Activated CD8-positive, alpha-beta T cell treated with anti-CD3 and anti-CD28 coated beads for 36 hours (primary cell): ENCODE data around the gene CLIC3. TPM values are rescaled to one million over a fixed set of nuclear protein-coding genes. Genes with fewer than 3 reads are reported as not detected.

Source experiments
- ATAC-seq: fragments of 200-7000 bp; cut with Tn5 transposase; one replicate; pipeline ENCODE4 v1.10.0; 2021; ENCODE audit warnings: mild to moderate bottlenecking, moderate library complexity
- CTCF ChIA-PET: fragments of 350-600 bp; sonication (Branson Sonifier 250); formaldehyde crosslinking; loops from one replicate; lab custom pipeline; 2021; ENCODE audit warnings: antibody characterized with exemption; lab: Charles Lee
- POLR2A ChIA-PET: fragments of 350-600 bp; sonication (Branson Sonifier 250); formaldehyde crosslinking; loops from one replicate; lab custom pipeline; 2021; ENCODE audit warnings: antibody characterized with exemption; lab: Charles Lee
- DNase-seq: peaks from one replicate; pipeline ENCODE4 v3.0.0-alpha.2; 2020
- H3K27ac Mint-ChIP-seq: one replicate; pipeline ENCODE4 v1.8.0; 2021; ENCODE audit warnings: mild to moderate bottlenecking, mixed read lengths
- H3K27me3 Mint-ChIP-seq: one replicate; pipeline ENCODE4 v1.8.0; 2021; ENCODE audit warnings: mixed read lengths
- H3K36me3 Mint-ChIP-seq: one replicate; pipeline ENCODE4 v1.8.0; 2021; ENCODE audit warnings: low read depth, mixed read lengths
- H3K4me1 Mint-ChIP-seq: one replicate; pipeline ENCODE4 v1.8.0; 2021; ENCODE audit warnings: low read depth, mixed read lengths
- H3K4me3 Mint-ChIP-seq: one replicate; pipeline ENCODE4 v1.8.0; 2021; ENCODE audit warnings: mild to moderate bottlenecking, moderate library complexity, mixed read lengths
- H3K9me3 Mint-ChIP-seq: one replicate; pipeline ENCODE4 v1.8.0; 2021; ENCODE audit warnings: mixed read lengths
- CTCF ChIP-seq: fragments of 200-600 bp; IDR thresholded peaks from one replicate; pipeline ENCODE4 v1.8.0; 2022; ENCODE audit warnings: antibody characterized with exemption, mild to moderate bottlenecking
- intact Hi-C: fragments of 100-400 bp; cut with micrococcal nuclease; formaldehyde crosslinking; loops from one replicate; pipeline ENCODE4 v1.10.0; 2022
- total RNA-seq, 2 experiments: library from RNA; stranded (reverse); gene quantifications; one replicate each; pipeline ENCODE4 v1.2.3, GENCODE V29; 2021

Gene CLIC3
- total RNA-seq, 2 experiments from 2014 or later = not detected

DNA sequence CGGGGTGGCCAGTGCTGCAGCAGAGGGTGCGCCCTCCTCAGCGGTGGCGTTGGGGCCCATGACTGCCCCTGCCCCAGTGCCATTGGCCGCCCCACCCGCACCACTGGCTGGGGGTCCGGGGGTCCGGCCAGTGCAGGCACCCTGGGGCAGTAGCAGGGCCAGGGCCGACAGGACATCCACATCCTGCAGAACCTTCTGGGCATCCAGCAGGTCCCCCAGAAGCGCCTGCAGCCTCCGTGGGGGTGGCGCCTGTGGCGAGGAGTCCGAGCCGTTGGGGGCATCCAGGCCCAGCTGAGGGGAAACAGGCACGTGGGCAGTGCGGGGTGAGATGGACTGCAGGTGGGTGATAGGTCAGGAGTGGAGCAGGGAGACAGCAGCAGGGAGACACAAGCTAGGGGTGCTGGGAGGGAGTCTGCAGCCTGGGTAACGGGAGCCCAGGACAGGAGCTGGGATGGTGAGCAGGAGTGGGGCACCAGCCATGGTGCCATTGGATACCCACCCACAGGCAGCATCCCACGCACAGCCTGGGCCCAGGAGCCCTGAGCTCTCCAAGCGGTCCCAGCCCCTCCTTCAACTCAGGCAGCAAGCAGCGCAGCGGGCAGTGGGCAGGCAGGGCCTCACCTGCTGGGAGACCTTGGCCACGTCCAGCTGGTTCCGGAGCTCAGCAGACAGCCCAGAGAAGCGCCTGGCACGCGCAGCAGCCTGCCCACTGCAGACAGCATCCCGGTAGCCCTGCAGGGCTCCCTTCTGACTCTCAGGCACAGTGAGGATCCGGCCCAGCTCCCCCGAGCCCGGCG lies 24.6 kb upstream of the CLIC3 start:
- Mint-ChIP-seq H3K9me3 (no peaks in the 10 kb centered on the region), H3K27ac (no peak overlapping the region), H3K4me3 (no peak overlapping the region), H3K36me3 (no peaks in the 10 kb centered on the region), H3K4me1 (no peaks in the 10 kb centered on the region), H3K27me3 (no peaks in the 10 kb centered on the region)
- CTCF ChIA-PET = interaction anchor here (1.1 to 2.4 kb wide), 2 partner anchors 8 to 14 kb away, joined by 3 to 17 read pairs; no protein-coding TSS in a partner anchor
- POLR2A ChIA-PET = interaction anchor here (1.2 kb wide), 1 partner anchor 220 kb away, joined by 4 read pairs; the partner anchor contains the start of gene TUBB4B
- DNase-seq (no peak), ATAC-seq (no peak)
- TF ChIP-seq CTCF = no peak
- intact Hi-C loops = no loop called here

DNA sequence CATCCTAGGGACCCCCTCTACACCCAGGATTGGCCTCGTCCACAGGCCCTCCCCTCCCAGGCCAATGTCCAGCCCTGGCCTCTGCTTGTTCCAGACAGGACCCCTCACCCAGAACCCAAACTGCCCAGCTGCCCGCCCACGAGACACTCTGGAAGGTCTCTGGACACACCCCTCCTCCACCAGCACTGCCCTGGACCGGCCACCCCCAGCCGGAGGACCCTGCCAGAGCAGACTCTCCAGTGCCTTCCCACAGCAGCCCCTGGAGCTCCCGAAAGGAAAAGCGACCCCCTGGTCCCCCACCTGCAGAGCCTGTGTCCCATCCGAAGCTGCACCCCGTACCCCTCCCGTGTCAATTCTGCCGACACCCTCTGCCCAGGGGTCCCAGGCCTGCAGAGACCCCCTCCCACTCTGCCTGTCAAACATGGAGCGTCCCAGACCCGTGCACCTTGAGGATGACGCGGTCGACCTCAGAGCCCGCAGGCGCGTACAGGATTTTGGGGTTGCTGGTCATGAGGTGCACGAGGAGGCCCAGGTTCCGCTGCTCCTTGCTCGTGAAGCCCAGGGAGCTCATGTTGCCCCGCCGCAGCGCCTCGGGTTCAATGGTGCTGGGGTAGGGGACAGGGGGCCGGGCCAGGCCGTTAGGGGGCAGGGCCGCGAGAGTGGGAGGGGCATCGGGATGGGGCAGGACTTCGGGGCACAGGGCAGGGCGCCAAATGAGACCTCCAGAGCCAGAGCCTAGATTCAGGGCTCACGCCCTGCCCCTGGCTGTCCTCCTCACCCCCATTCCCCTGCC lies 23.7 kb upstream of the CLIC3 start:
- no peak for TF ChIP-seq CTCF
- no peak for ATAC-seq
- H3K4me3 Mint-ChIP-seq = no peak overlapping the region
- no peaks in the 10 kb centered on the region for H3K9me3 Mint-ChIP-seq
- ChIA-PET CTCF (interaction anchor here (1.1 to 1.2 kb wide), 2 partner anchors 9 to 15 kb away, joined by 3 to 6 read pairs; no protein-coding TSS in a partner anchor), POLR2A (interaction anchor here (0.9 to 1.2 kb wide), 2 partner anchors 186 to 221 kb away, joined by 3 to 4 read pairs; partner anchors contain the start of gene TUBB4B)
- no peaks in the 10 kb centered on the region for H3K27me3 Mint-ChIP-seq
- no peaks in the 10 kb centered on the region for H3K36me3 Mint-ChIP-seq
- H3K4me1 Mint-ChIP-seq = no peaks in the 10 kb centered on the region
- DNase-seq = no peak
- no peak overlapping the region for H3K27ac Mint-ChIP-seq
- intact Hi-C loops = no loop called here

GRCh38 chr9:137018761-137019559 lies 22.6 kb upstream of the CLIC3 start:
- Mint-ChIP-seq H3K27ac (no peak overlapping the region), H3K36me3 (no peaks in the 10 kb centered on the region), H3K27me3 (no peaks in the 10 kb centered on the region), H3K4me3 (no peak overlapping the region), H3K9me3 (no peaks in the 10 kb centered on the region), H3K4me1 (no peaks in the 10 kb centered on the region)
- DNase-seq = no peak
- TF ChIP-seq CTCF = no peak
- no peak for ATAC-seq
- CTCF ChIA-PET = interaction anchor here (0.7 to 1.2 kb wide), 2 partner anchors 16 to 49 kb away, joined by 3 to 6 read pairs; no protein-coding TSS in a partner anchor
- intact Hi-C loops = no loop called here
- POLR2A ChIA-PET = interaction anchor here (1.1 kb wide), 1 partner anchor 26 kb away, joined by 3 read pairs; no protein-coding TSS in a partner anchor

DNA sequence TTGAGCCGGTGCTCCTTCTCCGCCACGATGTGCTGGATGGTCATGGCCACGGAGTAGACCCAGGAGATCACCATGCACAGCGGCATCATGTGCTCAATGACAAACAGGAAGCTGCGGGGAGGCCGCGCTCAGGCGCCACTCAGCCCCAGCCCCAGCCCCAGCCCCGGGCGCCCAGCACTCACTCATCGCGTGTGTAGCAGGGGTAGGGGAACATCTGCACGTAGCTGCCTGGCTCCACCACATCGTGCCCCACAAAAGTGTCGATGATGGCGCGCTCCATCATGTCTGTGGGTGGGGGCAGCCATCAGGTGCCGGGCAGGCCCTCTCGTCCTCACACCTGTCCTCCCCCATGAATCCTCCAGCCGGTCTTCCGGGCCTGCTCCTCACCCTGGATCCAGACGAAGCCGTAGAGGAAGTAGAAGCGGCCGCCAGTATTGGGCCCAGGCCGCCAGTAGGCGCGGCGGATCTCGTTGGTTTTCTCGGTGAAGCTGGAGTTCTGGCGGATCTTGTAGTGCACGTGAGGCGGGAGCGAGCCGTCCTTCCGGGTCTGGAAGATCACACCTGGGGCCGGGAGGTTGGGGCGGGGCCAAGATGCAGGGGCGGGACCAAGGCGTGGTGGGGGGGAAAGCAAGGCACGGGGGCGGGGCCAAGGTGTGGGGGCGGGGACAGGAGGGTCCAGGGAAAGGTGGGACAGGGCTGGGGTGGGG lies 21.6 kb upstream of the CLIC3 start:
- DNase-seq (no peak), ATAC-seq (no peak)
- intact Hi-C loops = no loop called here
- CTCF ChIA-PET = interaction anchor here (1.3 kb wide), 1 partner anchor 11 kb away, joined by 6 read pairs; no protein-coding TSS in a partner anchor
- no peak overlapping the region for H3K27ac Mint-ChIP-seq
- no peaks in the 10 kb centered on the region for H3K27me3 Mint-ChIP-seq
- H3K36me3 Mint-ChIP-seq = no peaks in the 10 kb centered on the region
- POLR2A ChIA-PET = interaction anchor here (0.7 to 1.1 kb wide), 2 partner anchors 8 to 25 kb away, joined by 3 read pairs; no protein-coding TSS in a partner anchor
- TF ChIP-seq CTCF = no peak
- H3K9me3 Mint-ChIP-seq = no peaks in the 10 kb centered on the region
- H3K4me1 Mint-ChIP-seq = no peaks in the 10 kb centered on the region
- no peak overlapping the region for H3K4me3 Mint-ChIP-seq
